Ramos (cell line): Measurements from ENCODE around the gene PRPH.
"Not testable (repeated sequence)": the region's sequence is repeated elsewhere in the genome, so short reads cannot be mapped to it uniquely, and the experiment has no call there.

Source experiments
- in situ Hi-C: fragments of 300-500 bp; cut with MboI; formaldehyde crosslinking; loops from one replicate; pipeline ENCODE4 v1.14.3; 2022; ENCODE audit warnings: low sequenced_read_pairs; ENCODE audit not compliant: unreplicated experiment

PRPH gene

DNA sequence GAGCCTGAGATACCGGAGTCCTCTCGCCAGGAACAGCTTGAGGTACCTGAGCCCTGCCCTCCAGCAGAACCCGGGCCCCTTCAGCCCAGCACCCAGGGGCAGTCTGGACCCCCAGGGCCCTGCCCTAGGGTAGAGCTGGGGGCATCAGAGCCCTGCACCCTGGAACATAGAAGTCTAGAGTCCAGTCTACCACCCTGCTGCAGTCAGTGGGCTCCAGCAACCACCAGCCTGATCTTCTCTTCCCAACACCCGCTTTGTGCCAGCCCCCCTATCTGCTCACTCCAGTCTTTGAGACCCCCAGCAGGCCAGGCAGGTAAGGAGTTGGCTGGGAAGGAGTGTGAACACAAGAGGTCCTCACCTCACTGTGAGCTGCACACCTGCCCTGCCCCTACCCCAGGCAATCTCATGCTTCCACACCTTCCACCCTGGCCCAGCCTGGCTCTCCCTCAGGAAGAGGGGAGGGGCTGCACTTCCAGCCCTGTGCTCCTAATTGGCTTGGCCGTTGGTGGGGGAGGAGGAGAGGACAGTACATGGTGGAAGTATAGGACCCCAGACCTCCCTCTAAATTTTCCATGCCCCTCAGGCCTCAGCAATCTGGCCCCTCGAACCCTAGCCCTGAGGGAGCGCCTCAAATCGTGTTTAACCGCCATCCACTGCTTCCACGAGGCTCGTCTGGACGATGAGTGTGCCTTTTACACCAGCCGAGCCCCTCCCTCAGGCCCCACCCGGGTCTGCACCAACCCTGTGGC lies 35.9 kb downstream of the PRPH start:
- in situ Hi-C loops, result no loop called here

DNA sequence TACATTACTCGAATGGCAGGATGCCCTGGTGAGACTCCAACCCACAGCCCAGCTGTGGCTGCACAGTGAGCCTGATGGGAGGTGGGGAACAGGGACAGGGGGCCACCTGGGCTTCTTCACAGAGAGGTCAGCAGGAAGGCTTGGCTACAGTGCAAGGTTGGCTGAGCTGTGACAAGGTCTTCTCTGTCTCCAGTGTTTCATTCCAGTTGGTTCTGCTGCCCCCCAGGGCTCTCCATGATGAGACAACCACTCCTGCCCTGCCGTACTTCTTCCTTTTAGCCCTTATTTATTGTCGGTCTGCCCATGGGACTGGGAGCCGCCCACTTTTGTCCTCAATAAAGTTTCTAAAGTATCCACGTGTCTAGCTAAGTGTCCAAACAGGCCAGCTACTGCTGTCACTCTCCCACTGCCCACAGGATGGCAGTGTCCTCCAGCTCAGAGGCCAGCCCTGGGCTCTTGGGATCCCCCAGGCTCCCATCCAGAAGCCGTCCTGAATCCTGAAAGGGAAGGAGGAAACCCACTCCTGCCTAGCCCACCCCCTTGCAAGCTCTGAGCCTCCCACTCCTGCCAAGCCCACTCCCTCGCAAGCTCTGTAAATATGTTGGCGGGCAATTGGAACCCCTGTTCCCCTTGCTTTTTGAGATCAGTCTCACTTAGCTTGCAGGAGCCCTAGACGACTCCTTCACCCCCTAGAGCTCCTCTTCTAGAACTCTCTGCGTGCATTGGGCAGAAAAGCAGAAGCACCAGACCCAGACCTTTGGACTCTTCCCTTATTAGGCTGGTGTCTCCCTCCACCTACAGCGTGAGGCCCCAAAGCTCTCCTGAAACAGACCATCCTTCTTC lies 36.7 kb downstream of the PRPH start:
- in situ Hi-C loops, result no loop called here

DNA sequence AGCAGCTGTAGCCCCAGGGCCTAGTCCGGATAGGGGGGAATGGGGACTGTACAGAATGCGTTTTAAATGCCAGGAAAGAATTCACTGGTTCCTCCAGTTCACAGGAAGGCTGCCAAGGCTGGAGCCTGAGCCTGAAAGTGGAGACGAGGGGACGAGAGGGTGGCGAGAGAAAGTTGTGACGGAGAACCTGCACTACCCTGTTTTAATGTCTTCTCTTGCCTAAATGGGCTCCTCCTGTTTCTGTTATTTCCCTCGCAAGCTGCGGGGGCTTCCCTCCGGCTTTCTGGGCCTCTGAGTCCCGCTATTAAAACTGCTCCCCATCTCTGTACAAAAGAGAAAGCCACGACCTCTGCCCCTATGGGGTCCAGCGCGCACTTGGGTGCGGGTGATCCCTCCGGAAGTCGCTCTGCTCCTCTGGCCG lies 37.5 kb downstream of the PRPH start:
- in situ Hi-C loops, result no loop called here

DNA sequence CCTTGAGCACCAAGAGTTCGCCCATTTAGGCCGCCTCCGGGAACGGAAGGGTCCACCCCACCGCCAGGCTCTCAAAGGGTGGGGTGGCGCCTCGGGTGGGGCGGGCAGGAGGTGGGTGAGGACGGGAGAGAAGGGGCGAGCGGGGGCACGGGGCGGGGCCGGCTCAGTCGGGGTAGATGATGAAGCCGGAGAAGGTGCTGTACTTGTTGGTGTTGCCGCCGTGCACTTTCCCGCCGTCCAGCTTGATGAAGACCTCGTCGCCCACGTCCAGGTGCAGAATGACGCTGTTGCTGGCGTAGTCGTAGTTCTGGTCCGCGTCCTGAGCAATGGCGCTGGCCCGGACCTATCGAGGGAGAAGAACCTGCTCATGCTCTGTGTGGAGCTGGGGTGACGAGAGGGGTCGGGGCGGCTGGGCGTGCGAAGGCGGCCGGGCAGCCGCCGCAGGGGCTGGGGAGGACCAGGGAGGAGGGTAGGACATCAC lies 38.0 kb downstream of the PRPH start:
- in situ Hi-C loops, result no loop called here

DNA sequence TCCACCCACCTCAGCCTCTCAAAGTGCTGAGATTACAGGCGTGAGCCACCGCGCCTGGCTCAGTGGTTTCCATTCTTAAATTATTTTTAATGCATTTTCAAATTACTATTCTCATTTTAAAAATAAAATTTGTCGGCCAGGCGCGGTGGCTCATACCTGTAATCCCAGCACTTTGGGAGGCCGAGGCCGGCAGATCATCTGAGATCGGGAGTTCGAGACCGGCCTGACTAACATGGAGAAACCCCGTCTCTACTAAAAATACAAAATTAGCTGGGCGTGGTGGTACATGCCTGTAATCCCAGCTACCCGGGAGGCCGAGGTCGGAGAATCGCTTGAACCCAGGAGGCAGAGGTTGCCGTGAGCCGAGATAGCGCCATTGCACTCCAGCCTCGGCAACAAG lies 38.8 kb downstream of the PRPH start:
- in situ Hi-C loops, result not testable (repeated sequence)

DNA sequence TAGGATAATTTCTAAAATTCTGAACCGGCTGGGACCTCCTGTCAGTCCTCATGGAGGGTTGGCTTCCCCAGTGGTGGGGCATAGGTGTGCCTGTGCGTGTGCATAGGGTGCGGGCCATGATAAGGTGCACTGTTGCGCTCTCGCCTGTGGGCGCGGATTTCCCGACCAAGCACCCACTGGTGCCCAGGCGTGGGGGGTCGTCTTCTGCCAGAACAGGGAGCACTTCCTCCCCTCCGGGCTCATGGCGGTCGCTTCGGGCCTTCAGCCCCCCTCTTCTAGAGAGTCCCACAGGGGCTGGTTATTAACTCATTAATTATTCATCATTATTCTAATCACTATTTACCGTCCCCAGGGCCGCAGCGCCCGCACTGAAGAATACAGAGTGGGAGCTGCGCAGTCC lies 39.3 kb downstream of the PRPH start:
- in situ Hi-C loops, result no loop called here

DNA sequence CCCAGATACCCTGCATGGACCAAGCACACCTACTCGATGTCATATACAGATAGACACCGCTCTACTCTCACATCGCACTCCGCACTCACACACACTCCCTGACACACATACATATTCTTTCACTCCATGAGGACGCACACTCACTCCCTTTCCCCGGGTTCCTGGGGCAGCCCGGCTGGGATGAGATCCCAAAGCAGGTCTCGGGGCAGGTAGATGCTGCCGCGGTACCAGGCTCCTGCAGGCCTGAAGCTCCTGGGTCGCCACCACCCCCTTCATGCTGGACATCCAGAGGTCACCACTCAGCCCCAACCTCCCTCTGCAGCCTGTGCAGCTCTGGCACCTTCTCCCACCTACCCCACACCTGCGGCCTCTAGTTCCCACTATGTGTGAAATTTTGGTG lies 39.7 kb downstream of the PRPH start:
- in situ Hi-C loops, result loop anchor here (5.0 kb wide), 1 partner anchor 47 kb away; no protein-coding TSS in a partner anchor

DNA sequence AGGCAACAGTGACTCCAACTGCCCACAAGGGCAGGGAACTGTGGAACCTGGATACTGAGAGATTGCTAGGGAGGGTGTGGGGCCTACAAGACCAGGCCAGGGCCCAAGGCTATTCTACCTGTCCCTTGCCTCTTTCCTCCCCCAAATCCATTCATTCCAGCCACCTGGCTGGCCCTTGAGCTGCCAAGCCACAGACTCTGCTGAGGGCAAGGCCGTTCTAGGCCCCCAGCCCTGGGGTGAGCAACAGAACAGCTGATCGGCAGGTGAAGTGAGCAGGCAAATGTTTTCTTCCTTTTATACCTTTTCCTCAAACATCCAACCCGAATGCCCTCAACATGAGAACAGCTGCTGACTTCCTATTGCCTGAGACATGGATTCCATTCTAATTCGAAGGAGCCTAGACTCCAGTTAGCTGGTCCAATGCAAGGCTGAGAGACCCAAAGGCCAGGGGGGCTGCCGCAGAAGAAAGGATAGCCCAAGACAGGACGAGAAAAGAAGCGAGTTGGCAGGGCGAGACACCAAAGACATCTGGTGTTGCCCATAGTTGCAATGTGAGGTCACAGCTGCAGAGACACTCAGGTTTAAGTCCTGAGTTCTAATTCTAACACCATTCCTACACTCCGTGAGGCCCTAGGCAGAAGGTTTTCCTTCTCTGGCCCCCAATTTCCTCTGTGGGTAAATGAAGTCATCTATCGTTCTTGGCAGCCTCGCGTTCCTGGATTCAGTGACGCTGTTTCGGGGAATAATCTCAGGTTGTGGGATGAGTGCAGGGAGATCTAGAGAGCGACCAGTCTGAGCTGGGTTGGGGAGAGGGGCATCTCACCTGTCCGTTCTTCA lies 40.4 kb downstream of the PRPH start:
- in situ Hi-C loops, result loop anchor here (5.0 kb wide), 1 partner anchor 48 kb away; no protein-coding TSS in a partner anchor

DNA sequence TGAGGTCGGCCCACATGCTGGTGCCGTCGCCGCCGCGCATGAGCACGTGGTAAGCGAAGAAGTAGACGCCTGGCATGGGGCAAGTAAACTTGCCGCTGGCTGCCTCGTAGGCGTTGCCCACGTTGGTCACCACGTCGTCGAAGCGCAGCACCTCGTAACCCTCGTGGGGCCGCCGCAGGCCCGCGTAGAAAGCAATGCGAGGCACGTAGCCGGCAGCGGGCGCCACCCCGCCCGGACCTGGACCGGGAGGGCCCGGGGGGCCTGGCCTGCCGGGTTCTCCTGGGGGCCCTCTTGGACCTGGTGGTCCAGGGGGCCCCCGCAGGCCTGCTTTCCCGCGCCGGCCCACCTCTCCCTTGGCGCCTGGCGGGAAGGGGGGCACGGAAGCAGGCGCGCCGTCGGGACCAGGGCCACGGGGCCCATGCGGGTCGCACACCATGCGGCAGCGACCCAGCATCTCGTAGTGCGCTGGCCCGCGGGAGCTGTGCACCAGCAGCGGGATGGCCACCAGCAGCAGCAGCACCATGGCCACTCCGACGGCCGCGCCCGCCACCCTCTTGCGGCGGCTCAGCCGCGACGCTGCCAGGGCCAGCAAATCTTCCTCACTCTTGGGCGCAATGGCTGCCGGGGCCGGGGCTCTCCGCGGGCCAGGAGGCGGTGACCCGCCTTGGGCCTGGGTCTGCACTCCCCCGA lies 41.2 kb downstream of the PRPH start:
- in situ Hi-C loops, result loop anchor here (5.0 kb wide), 1 partner anchor 49 kb away; no protein-coding TSS in a partner anchor

DNA sequence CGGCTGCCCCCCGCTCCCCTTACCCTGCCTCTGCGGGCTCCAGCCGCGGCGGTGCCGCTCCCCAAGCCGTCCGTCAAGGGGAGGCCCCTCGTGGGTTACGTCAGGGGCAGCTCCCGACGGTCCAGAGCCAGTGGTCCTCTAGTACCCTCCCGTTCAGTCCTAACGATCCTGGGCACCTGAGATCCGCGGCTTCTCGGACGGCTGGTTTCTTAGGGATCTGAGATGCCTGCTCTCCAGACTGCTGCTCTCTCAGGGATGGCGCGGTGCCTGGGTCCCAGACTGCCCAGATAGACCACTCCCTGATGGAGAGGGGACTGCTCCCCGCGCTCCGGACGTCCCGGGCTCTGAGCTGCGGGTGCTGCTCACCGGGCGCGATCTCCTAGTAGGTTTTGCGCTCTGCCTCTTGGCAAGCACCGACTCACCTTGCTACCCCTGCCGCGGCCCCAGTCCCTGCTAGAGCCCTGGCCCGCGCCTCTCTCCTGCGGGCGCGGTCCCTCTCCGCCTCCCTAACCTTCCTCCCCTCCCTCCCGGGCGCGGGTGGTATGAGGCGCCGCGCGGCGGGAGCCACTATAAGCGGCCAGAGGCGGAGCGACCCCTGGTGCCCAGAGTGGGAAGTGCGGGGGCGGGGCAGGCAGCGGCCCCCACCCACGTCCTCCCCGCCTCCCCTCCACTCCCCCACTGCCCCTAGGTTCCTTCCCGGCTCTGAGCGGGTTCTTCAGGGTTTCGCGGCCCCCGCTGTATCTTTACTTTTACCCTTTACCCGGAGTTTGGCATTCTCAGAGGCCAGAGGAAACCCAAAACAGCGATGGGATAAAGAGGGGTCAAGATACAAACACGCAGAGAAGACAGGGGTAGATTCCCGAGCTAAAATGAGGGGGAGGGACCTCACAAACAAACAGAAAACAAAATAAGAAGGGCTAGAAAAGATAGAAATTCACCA lies 42.0 kb downstream of the PRPH start, which contains the start of gene C1QL4:
Gene C1QL4, minus strand, starts transcription at position 544 of the 940 bp plus-strand sequence. CDS start 711 bp downstream, outside the sequence.
- in situ Hi-C loops, result loop anchor here (5.0 kb wide), 1 partner anchor 50 kb away; no protein-coding TSS in a partner anchor

DNA sequence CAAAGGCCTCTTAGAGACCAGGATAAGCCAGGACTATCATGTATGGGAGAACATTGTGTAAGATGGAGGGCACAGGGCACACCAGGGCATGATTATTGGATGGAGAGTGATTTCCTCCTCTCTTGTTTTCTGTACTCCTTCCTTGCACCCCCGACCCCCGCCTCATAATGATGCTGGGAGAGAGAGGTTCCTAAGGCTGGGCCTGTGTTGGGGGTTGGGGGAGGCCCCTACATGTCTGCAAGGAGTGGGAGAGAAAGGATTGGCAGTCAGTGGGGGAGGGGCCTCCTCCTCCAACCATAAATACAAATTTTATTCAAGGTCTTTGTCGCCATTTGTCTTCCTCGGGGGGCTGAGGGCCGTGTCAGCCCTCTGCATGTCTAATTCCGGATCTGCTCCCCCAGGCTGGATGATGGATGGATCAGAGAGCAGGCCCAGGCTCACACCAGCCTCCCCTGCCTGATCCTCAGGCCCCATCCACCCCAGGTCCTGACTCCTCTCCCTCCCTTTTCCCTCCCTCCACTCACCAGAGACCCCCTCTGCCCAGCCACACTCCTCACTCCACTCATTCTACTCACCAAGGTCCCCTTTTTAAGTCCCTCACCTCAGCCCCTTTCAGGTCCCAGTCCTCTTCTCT lies 44.0 kb downstream of the PRPH start:
- in situ Hi-C loops, result loop anchor here (5.0 kb wide), 1 partner anchor 52 kb away; no protein-coding TSS in a partner anchor

DNA sequence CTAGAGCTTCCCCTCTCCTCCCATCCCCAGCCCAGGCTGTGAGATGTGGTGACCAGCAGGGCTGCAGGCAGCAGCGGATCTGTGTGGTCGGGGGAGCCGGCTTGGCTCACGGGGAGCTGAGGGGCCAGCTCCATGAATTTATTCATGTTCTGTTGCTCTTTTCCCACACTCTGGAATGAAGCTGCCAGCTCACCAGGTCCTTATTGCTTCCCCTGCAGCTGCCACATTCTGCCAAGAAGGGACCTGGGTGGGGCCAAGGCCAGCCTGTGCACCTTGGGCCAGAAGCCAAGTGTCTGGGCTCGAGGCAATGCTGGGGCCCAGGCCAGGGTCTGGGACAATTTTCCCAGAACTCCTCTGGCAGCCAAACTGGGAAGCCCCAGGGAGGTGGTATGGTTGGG lies 44.5 kb downstream of the PRPH start:
- in situ Hi-C loops, result loop anchor here (5.0 kb wide), 1 partner anchor 52 kb away; no protein-coding TSS in a partner anchor

DNA sequence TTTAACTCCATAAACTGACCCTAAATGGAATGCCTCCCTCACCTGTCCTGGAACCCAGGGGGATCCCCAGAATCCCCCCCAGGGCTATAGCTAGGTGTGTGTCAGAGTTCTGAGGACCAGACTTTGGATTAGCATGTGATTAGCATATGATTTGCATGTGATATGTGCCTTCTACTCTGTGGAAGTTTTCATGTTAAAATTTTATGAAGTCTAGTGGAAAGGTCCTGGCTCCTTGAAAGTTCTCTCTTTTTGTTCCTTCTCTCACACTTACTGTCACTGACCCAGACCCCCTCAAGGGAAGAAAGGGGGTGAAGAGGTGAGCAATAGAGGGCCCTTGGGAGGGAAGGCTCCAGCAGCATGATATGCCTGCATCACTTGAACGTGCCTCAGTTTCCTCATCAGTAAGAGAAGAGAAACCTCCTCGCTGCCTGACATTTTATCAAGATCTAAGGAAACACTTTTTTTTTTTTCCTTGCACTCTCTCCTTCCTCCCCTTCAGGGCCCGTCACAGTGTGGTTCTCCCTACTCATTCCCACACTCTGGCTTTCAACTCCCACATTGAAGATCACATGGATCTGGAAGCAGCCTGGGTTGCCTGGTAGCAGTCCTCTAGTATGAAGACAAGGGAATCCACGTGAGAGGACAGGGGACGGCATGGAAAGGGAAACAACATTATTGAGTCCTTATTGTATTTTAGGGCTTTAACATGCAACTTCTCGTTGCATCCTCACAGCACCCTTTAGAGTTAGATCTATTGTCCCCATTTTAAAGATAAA lies 45.3 kb downstream of the PRPH start:
- in situ Hi-C loops, result no loop called here

DNA sequence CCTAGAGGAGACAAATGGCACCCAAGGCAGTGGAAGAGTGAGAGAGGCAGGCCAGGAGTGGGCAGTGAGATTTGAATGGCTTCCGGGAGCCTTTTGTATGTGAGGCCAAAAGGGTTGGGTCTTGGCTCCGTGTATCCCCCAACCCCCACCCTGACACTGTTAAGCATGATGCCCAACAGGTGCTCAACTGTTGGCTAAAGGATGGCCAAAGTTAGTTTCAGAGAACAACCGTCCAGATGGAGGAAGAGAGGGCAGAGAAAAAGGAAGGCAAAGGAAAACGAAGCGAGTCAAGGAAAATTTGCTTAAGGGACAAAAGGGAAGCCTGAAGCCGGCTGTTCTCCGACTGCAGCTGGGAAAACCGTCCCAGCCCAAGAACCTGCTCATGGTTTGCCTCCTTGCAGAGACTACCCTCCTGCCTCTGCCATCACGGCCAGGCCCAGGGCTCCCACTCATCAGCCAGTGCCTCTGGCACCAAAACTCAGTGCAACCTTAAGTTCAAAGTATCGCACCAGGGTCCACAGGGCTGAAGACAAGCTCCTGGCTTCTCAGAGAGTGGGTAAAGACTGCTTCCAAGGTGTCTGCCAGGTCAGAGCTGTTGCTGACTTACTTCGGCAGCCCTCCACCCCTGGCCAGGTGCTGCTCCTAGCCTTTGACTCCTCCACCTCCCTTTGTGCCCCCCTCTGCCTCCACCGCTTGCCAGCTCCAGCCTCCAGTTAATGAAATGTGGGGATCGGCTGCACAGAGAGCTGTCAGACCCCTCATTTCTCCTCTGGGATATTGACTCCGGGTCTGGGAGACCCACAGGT lies 46.2 kb downstream of the PRPH start:
- in situ Hi-C loops, result no loop called here

DNA sequence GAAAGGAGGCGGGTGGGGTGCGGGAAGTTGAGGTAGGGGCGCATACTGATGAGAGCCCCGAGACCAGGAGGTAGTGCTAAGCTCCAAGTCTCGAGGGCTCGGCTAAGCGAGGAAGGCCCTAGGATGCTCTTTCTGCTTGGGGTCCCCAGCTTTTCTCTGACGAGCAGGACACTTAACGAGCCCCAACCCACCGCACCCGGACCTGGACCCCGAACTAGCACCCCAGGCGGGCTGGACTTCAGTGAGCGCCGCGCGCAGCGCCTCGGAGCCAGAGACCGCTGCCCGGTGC lies 46.8 kb downstream of the PRPH start:
- in situ Hi-C loops, result no loop called here

DNA sequence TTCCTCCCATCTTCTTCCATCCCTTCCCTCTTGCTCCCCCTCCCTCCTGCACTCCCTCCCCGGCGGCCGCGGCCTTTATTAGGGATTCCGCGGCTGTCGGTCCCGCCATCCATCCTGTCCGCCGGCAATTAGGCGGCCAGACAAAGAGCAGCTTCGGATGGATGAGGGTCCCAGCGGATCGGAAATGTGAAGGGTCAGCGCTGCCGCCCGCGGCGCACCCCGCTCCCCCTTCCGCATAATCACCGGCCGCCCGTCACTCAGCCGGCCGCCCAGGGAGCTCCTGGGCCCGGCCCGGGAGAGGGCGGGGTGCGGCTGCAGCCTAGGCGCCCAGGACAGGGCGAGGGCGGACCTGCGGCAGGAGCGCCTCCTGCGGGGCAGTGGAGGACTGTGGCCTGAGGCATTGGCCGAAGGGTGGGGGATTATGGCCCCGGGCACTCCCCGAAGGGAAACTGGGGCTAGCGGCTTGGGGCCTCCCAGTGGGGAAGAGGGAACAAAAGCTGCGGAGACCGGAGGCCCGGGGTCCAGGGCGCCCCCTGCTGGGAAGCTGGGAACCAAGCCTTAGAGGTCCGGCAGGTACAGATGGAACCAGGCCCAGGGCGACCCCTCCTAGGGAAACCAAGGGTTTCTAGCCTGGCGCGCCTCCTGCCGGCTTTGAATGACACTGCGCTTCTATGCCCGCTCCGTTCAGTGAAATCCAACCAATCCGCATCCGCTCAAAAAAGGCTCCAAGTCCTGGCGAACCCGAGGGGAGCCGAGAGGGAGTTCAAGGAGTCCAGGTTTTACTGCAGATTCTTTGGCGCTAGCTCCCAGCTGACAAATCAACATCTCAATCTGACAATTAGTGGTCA lies 47.3 kb downstream of the PRPH start:
- in situ Hi-C loops, result no loop called here
